Upper lobe of right lung (tissue), 1 donor: Measurements from ENCODE around the gene GABRB3. TPM values are rescaled to one million over a fixed set of nuclear protein-coding genes. Genes with fewer than 3 reads are reported as not detected.

Source experiments
- ATAC-seq: fragments of 200-7000 bp; cut with Tn5 transposase; one replicate; pipeline ENCODE4 v1.9.1; 2020; ENCODE audit warnings: mild to moderate bottlenecking, moderate library complexity
- DNase-seq: peaks from one replicate; pipeline ENCODE4 v3.0.0-alpha.2; 2020
- H3K27ac ChIP-seq: fragments of 200-600 bp; one replicate; pipeline ENCODE4 v1.8.0; 2022
- H3K27me3 ChIP-seq: fragments of 200-600 bp; one replicate; pipeline ENCODE4 v1.8.0; 2022; ENCODE audit warnings: mild to moderate bottlenecking
- H3K36me3 ChIP-seq: fragments of 200-600 bp; one replicate; pipeline ENCODE4 v1.8.0; 2022
- H3K4me1 ChIP-seq: fragments of 200-600 bp; one replicate; pipeline ENCODE4 v1.8.0; 2022
- H3K4me3 ChIP-seq: fragments of 200-600 bp; one replicate; pipeline ENCODE4 v1.8.0; 2022; ENCODE audit warnings: mild to moderate bottlenecking
- H3K9me3 ChIP-seq: fragments of 200-600 bp; one replicate; pipeline ENCODE4 v1.8.0; 2022
- CTCF ChIP-seq: fragments of 200-600 bp; IDR thresholded peaks from one replicate; pipeline ENCODE4 v1.8.0; 2022; ENCODE audit warnings: antibody characterized with exemption
- intact Hi-C: fragments of 100-400 bp; cut with DNase I; formaldehyde crosslinking; loops from one replicate; pipeline ENCODE4 v1.11.0; 2022
- total RNA-seq: library from RNA; stranded (reverse); fragmentation: NEBNext Ultra II Directional; extraction: Animal tissue kit (Norgen Biotek cat#: 25700); gene quantifications from one replicate; pipeline ENCODE4 v1.2.1, GENCODE V29; 2021
- donor health status: DM: no; HTN: yes; CAD: no; lungs with severe emphysema.

Gene GABRB3
- total RNA-seq, 1 donor from 2014 or later: 3.2 TPM

GRCh38 chr15:26661107-26661506 is 111.8 kb downstream of the GABRB3 start:
- Histone ChIP-seq H3K27ac (no peak overlapping the region), H3K36me3 (no peaks in the 10 kb centered on the region), H3K4me3 (no peak overlapping the region), H3K27me3 (no peaks in the 10 kb centered on the region), H3K9me3 (no peaks in the 10 kb centered on the region), H3K4me1 (no peaks in the 10 kb centered on the region)
- intact Hi-C loops: no loop called here
- TF ChIP-seq CTCF: no peak
- ATAC-seq (no peak), DNase-seq (no peak)

GRCh38 chr15:26660241-26660640 is 112.6 kb downstream of the GABRB3 start:
- H3K36me3 ChIP-seq: no peaks in the 10 kb centered on the region
- no peak overlapping the region for H3K27ac ChIP-seq
- H3K9me3 ChIP-seq: no peaks in the 10 kb centered on the region
- ATAC-seq: no peak
- H3K27me3 ChIP-seq: no peaks in the 10 kb centered on the region
- no peaks in the 10 kb centered on the region for H3K4me1 ChIP-seq
- no peak for TF ChIP-seq CTCF
- DNase-seq: no peak
- H3K4me3 ChIP-seq: no peak overlapping the region
- intact Hi-C loops: no loop called here

GRCh38 chr15:26658290-26658689 is 114.6 kb downstream of the GABRB3 start:
- no peak overlapping the region for H3K4me3 ChIP-seq
- ATAC-seq (no peak), DNase-seq (no peak)
- intact Hi-C loops: no loop called here
- no peaks in the 10 kb centered on the region for H3K9me3 ChIP-seq
- no peak overlapping the region for H3K27ac ChIP-seq
- no peak for TF ChIP-seq CTCF
- H3K4me1 ChIP-seq: no peaks in the 10 kb centered on the region
- no peaks in the 10 kb centered on the region for H3K27me3 ChIP-seq
- no peaks in the 10 kb centered on the region for H3K36me3 ChIP-seq

GRCh38 chr15:26656080-26656479 is 116.8 kb downstream of the GABRB3 start:
- ATAC-seq (no peak), DNase-seq (no peak)
- H3K27me3 ChIP-seq: no peaks in the 10 kb centered on the region
- H3K36me3 ChIP-seq: no peaks in the 10 kb centered on the region
- no peaks in the 10 kb centered on the region for H3K4me1 ChIP-seq
- H3K9me3 ChIP-seq: no peaks in the 10 kb centered on the region
- intact Hi-C loops: no loop called here
- no peak for TF ChIP-seq CTCF
- no peak overlapping the region for H3K27ac ChIP-seq
- no peak overlapping the region for H3K4me3 ChIP-seq

GRCh38 chr15:26651909-26652308 is 121.0 kb downstream of the GABRB3 start:
- no peak for TF ChIP-seq CTCF

GRCh38 chr15:26648676-26649075 is 124.2 kb downstream of the GABRB3 start:
- intact Hi-C loops: no loop called here
- DNase-seq: no peak
- Histone ChIP-seq H3K36me3 (no peaks in the 10 kb centered on the region), H3K27me3 (no peaks in the 10 kb centered on the region), H3K9me3 (no peaks in the 10 kb centered on the region), H3K27ac (no peak overlapping the region), H3K4me3 (no peak overlapping the region), H3K4me1 (no peaks in the 10 kb centered on the region)
- TF ChIP-seq CTCF: no peak
- ATAC-seq: no peak

More at GRCh38 chr15:26651909-26652308, 121.0 kb downstream of the GABRB3 start:
- H3K9me3 ChIP-seq: no peaks in the 10 kb centered on the region
- H3K4me1 ChIP-seq: no peaks in the 10 kb centered on the region
- no peak for ATAC-seq
- no peak for DNase-seq
- no peak overlapping the region for H3K4me3 ChIP-seq
- no peaks in the 10 kb centered on the region for H3K36me3 ChIP-seq
- intact Hi-C loops: no loop called here
- H3K27me3 ChIP-seq: no peaks in the 10 kb centered on the region
- H3K27ac ChIP-seq: no peak overlapping the region
